ENCODE results near the gene JOSD2.

Gene JOSD2

DNA sequence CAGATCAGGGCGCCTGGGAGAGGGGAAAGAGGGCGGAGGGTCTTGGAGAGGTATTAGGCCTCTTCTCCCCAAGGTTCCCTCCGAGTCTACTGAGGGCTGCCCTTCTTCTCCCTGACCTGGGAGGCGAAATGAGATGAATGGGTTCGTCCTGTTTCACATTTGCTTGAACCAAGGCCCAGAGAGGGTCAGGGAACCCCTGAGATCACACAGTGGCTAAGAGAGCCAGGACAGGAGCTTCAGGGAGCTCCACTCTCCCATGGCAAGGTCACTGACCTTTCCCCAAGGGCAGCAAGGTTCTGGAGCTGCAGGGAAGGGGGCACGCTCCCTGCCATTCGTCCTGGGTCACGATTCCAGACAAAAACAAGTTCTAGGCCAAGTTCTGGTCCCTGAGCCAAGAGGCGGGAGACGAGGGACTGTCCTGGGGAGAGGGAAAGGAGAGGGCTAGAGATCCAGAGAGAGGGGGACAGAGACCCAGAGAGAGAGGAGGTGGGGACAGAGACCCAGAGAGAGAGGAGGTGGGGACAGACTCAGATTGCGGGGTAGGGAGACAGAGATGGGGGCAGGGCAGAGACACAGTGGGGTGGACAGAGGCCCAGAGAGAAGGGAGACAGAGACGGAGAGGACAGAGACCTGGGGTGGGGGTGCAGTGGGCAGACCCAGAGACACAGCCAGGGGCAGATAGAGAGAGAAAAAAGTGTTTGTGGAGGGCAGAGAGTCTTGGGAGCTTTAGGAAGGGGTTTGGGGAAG, 2.2 kb upstream of the JOSD2 start:
- no peak for DNase-seq (ENCODE audit: low spot score)

- no peak for DNase-seq (ENCODE audit: low spot score)
Observed at GRCh38 chr19:50512112-50512998, 1.4 kb upstream of the JOSD2 start.

DNA sequence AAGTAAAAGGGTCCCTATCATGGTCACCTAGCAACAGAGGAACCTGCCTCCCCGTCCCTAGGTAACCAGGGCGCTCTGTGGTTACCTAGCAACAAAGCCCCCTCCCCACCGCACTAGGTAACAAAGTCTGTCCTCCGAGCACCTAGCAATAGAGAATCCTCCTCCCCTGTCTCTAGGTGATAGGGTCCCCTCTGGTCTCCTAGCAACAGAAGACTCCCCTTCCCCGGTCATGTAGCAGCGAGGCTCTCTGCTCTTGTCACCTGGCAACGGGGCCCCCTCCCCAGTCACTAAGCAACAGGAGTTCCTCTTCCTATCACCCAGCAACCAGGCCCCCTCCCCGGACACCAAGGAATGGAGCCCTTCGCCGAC, 307 bp downstream of the JOSD2 start:
- DNase-seq (ENCODE audit: low spot score) = no peak

- no peak for DNase-seq (ENCODE audit: low spot score)
Observed at GRCh38 chr19:50510121-50510670, 795 bp downstream of the JOSD2 start.

DNA sequence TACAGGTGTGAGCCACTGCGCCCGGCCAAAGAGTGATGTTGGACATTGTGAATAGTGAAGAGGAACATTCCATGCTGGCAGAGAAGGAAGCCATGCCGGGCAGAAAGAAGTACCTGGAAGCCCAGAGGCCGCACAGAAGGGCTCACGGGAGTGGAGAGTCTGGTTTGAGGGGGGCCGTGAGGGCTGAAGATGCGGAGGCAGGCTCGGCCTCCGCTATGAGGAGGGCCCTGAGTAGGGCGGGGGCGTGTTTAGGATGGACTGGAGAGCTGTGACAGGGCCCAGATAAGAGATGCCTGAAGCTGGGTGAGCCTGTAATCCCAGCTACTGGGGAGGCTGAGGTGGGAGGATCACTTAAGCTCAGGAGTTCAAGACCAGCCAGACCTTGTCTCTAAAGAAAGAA, 1.6 kb downstream of the JOSD2 start:
- no peak for DNase-seq (ENCODE audit: low spot score)

GRCh38 chr19:50508843-50509190, 2.2 kb downstream of the JOSD2 start:
- no peak for DNase-seq (ENCODE audit: low spot score)

GRCh38 chr19:50507376-50507775, 3.6 kb downstream of the JOSD2 start:
- DNase-seq (ENCODE audit: low spot score) = no peak

- DNase-seq (ENCODE audit: low spot score) = no peak
Observed at GRCh38 chr19:50506700-50507099, 4.3 kb downstream of the JOSD2 start.

DNA sequence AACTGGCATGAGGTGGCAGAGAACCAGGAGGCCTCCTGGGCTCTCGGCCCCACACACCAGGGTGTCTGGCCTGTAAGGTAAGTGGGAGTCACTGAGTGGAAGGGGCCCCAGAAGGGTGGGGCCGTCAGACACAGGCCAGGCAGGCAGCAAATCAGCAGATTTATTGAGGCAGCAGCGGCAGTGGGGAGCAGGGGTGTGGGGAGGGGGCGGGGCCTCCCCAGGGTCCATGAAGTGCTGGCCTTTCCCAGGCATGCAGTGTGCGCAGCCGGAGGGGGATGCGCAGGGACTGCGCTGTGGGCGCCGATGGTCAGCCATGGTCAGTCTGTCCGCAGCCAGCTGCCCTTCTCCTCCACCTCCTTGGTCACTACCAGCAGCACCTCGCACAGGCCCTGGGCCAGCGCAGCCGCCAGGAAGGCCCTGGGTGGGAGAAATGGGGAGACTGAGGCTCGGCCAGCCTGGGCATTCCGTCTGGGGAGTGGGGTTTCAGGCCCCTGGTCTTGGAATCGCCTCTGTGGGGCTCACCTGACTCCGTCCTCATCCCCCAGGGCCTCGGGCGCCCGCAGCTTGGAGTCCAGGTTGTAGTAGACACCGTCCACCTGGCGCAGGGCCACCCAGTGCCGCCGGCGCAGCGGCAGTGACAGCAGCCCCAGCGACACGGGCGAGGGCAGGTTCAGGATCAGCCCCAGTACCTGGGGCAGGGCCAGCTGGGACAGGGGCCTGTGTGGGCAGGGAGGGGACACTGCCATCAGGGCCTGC, 5.0 kb downstream of the JOSD2 start:
- DNase-seq (ENCODE audit: low spot score) = no peak

DNA sequence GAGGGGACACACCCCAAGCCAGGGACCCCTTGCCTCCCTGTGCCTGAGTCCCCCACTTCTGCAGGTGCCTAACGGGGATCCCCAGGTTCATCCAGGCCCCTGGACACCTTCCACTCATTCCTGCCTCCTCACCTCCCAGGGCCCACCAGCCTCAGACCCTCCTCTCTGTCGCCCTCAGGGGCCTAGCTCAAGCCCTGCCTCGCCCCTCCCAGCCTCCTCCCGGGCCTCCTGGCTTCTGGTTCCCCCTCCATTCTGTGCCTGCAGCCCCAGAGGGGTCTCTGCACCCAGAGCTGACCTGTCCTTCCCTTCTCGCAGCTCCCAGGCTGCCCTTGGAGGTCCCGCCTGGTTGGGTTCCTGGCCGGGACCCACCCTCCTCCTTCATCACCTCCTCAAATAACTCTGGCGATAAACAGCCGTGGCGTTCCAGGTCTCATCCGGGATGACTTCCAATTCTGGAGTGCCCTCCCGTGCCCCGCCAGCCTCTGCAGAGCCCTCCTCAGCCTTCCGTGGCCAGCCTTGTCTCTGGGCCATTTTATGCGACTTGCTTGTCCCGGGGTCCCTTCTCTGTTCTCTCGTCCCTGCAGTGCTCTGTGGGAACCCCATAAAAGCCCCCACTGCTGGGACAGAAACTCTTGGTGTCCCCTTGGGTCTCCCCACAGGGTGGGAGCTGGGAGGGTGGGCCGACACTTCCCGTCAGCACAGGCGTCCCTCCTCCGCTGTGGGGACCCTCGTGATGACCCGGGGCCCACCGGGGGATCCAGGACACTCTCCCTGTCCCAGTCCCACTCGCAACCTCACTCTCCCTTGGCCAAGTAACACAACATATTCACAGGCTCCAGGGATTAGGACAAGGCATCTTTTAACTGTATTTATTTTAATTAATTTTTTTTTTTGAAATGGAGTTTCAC, 9.2 kb downstream of the JOSD2 start:
- DNase-seq (ENCODE audit: low spot score) = no peak

- DNase-seq (ENCODE audit: low spot score) = no peak
Observed at GRCh38 chr19:50501186-50501567, 9.8 kb downstream of the JOSD2 start.

GRCh38 chr19:50500753-50501151, 10.2 kb downstream of the JOSD2 start:
- no peak for DNase-seq (ENCODE audit: low spot score)

DNA sequence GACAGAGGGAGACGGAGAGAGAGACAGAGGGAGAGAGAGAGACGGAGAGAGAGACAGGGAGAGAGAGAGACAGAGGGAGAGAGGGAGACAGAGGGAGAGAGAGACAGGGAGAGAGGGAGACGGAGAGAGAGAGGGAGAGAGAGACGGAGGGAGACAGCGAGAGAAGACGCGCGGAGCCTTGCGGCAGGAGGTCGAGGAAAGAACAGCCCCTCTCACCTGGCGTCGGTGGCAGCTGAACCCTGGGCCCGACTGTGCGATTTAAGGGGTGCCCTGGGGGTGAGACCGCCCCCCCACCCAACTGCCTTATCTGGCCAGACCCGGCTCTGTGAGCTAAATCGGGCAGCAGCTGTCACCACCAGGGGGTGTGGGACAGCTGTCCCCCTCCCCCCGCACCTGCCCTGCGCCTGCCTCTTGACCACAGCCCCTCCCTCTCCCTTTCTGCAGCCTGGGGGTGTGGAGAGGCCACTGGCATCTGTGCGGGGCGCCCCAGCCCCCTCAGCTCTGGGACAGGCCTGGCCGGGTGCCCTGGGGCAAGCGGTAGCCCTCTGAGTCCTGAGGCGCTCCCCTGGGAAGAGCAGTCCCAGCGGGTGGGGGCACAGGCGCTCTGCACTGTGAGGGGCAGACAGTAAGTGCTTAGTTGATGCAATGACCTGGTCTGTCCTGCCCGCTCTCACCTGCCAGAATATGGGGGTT, 10.8 kb downstream of the JOSD2 start:
- DNase-seq (ENCODE audit: low spot score) = peak; percentile 65

DNA sequence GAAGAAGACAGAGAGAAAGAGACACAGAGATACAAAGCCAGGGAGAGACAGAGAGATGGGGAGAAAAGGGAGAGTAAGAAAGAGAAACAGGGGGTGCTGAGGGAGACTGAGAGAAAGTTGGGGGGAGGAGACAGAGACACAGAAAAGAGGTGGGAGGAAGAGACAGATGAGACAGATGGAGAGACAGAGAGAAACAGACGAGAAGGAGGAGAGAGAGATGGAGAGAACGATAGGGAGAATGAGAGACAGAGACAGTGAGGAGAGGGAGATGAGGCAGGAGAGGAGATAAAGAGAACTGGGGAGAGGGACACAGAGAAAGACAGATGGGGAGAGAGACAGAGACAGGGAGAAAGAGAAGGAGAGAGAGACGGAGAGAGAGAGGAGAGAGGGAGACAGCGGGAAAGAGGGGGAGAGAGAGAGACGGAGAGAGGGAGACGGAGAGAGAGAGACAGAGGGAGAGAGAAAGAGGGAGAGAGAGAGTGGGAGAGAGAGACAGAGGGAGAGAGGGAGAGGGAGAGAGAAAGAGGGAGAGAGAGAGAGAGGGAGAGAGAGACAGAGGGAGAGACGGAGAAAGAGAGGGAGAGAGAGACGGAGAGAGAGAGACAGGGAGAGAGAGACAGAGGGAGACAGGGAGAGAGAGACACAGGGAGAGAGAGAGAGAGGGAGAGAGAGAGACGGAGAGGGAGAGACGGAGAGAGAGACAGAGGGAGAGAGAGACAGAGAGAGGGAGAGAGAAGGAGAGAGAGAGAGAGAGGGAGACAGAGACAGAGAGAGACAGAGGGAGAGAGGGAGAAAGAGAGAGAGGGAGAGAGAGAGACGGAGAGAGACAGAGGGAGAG, 12.6 kb downstream of the JOSD2 start:
- no peak for DNase-seq (ENCODE audit: low spot score)

- peak; percentile 55 for DNase-seq (ENCODE audit: low spot score)
Observed at GRCh38 chr19:50497022-50497405, 14.0 kb downstream of the JOSD2 start.

GRCh38 chr19:50496189-50497021, 14.6 kb downstream of the JOSD2 start:
- peak; percentile 56 for DNase-seq (ENCODE audit: low spot score)

DNA sequence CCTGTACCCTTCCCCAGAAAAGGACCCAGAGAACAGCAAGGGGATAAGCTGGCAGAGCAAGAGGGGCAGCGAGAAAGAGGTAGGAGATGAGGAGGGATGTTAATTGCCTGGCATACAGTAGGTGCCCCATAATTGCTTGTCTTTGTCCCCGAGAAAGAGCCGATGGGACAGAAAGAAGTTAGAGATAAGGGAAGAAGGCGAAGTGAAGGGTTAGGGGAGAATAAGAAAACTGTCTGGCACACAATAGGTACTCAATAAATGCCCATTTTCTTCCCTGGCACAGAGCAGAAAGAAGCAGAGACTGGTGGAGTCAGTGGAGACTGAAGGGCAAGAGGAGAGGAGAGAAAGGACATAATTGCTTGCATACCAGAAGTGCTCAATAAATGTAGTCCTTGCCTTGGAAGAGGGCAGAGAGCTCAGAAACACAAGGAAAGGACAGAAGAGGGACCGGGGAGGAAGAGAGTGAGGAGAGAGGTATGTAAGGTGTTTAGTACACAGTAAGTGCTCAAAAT, 15.9 kb downstream of the JOSD2 start:
- no peak for DNase-seq (ENCODE audit: low spot score)

- no peak for DNase-seq (ENCODE audit: low spot score)
Observed at GRCh38 chr19:50494186-50495019, 16.6 kb downstream of the JOSD2 start.
